NCI-H446 (cell line): Measurements from ENCODE around the gene SPATS2L.
"Not testable (repeated sequence)": the region's sequence is repeated elsewhere in the genome, so short reads cannot be mapped to it uniquely, and the experiment has no call there.

ENCODE experiments used
- DNase-seq, 2 experiments: peaks; one replicate each; lab custom pipeline; 2025; lab: John Stamatoyannopoulos, UW

SPATS2L gene

DNA sequence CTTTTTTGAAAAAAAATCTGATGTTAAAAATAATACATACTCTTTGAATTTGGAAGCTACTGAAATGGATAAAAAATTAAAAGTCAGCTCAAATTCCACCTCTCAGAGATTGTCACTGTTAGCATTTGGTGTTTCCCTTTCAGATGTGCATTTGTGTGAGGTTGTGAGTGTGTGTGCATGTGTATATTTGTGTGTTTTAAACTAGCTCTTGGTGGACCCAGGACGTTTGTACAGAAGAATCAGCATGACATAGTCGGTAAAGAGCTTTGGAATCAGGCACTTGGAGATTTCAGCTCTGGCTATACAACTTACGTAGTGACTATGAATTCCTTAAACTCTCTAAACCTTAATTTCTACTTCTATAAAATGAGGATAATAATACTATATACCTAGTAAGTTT lies 14.5 kb downstream of the SPATS2L start:
- DNase-seq = no peak

- DNase-seq = no peak
These were observed 15.5 kb downstream of the SPATS2L start for GRCh38 chr2:200321780-200322534.

DNA sequence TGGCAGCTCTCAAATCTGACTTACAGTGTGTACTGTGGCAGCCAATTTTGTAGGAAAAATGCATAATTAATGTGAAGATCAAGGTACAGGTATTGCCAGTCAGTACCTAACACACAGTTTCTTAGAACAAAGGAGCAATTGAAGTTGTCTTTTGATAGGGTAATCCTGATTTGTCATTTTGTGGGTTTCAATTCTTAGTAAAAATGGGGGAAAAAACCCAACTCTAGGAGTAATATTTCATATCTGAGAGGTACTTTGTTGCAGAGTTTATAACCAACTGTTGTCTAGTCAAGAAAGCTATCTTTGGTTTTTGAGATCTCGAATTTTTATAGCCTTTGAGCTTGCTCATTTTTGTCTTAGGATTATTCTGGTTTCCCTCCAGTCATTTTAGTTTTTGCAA lies 16.1 kb downstream of the SPATS2L start:
- DNase-seq = no peak

DNA sequence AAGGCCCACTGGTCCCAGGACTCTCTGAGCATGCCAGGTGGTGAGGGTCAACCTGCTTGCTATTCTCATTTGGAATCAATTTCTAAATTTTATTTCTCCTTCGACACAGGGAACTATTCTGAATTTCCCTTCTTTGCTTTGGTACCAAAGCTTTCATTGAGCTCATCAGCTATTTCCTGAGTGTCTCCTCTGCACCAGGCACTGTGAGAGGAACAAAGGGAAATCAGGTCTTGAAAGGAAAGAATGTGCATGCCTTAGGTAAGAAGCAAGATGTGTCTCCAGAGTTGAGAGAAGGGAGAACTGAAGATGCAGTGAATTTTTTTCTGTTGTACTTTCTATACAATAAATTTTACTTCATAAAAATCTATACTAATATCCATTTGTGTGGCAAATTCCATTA lies 17.9 kb downstream of the SPATS2L start:
- no peak for DNase-seq

DNA sequence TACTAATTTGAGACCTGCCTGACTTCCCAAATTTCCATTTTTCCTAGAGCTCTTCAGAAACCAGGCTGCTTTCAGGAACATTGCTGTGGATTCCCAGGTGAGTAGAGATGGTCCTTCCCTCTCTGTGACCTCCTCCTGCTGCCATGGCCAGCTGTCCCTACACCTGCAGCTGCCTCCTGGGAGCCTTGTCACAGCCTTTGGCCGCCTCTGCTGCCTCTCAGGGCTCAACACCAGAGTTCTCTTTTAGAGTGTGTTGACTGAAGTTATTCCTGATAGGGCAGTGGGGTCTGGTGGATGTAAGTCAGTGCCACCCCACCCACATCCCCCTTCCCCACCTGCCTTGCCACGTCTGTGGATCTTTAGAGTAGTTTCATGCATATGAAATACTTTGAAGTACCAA lies 22.9 kb downstream of the SPATS2L start:
- no peak for DNase-seq

DNA sequence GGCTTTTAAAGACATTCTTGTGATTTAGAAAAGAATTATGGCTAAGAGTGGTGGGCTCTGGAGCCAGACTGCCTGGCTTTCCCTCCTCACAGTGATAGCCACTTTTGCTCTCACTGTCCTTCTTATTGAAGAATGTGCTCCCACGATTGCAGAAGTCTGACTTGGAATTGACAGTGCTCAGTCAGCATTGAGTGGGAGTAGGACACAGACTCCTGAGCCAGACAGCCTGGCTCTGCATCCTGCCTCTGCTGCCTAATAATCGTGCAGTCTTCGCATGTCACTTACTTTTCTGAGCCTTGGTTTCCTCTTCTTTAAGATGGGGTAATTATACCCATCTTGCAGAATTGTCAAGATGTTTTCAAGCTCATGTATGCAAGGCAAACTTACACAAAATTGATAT lies 23.3 kb downstream of the SPATS2L start:
- no peak for DNase-seq

DNA sequence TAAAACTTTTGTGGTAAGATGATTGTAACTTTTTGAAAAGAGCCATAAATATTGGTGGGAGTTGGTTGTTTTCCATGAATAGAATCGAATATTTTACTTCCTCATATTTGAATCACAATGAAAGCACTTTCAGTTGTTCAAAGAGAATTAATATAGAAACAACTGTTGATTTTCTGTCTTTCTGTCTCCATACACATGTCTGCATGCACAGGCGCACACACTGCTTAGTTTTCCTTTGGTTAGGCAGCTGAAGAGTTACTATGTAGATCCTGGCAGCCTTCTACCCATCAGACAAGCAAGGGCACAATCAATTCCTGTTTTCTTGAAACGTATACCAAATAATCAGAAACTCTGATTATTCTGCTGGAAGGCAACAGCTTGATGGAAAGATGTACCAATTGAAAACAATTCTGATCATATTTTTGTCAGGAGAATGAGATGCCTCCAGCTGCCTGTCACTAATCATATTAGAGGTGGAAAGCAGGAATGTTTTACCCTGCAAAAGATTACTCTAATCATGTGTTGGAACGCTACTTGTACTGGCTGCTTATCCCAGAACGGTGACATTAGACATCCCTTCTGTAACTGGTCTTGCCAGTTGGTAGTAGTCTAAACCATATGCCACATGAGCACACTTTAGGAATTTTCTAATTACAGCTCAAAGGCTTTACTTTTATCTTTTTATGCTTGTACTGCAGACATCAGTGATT lies 24.0 kb downstream of the SPATS2L start:
- DNase-seq = no peak

GRCh38 chr2:200331061-200331400 lies 24.5 kb downstream of the SPATS2L start:
- no peak for DNase-seq

DNA sequence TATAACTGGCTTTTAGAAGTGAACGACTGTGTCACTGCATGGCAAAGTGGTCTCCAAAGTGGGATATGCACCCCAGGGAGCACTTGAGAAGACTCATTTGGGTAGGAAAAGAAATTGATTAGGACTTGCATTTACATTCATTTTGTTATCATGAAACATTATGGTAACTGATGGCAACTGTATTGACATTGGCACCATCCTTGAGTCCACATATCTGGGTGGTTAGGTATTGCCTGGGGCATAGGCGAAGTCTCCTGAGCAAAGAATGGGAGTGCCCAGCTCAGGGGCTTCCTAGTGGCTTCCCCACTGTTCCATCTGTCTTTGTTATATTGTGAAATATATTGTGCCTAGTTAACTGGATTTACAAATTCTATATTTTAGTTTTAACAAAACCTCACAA lies 29.2 kb downstream of the SPATS2L start:
- no peak for DNase-seq

GRCh38 chr2:200336980-200337615 lies 30.6 kb downstream of the SPATS2L start:
- no peak for DNase-seq

GRCh38 chr2:200337621-200338020 lies 31.1 kb downstream of the SPATS2L start:
- no peak for DNase-seq

- DNase-seq = no peak
These were observed 32.2 kb downstream of the SPATS2L start for GRCh38 chr2:200338692-200339091.

- no peak for DNase-seq
These were observed 34.2 kb downstream of the SPATS2L start for GRCh38 chr2:200340508-200341224.

DNA sequence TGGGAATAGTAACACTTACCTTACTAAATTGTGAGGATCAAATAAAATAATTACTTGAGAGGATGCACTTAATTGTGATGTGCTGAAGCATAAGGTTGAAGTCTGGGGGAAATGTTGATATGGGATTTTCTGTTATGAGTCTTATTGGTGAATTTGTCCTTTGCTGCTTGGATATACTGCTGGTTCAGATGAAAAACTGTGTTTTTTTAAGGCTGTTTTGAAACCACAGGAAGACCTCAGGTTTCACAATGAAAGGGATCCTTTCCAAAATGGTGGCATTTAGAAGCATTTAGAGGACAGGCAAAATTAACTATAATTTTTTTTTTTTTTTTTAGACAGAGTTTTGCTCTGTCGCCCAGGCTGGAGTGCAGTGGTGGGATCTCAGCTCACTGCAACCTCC lies 34.9 kb downstream of the SPATS2L start:
- no peak for DNase-seq

- no peak for DNase-seq
These were observed 35.7 kb downstream of the SPATS2L start for GRCh38 chr2:200342235-200342634.

- DNase-seq = no peak
These were observed 36.2 kb downstream of the SPATS2L start for GRCh38 chr2:200342654-200343053.

- DNase-seq = not testable (repeated sequence)
These were observed 37.7 kb downstream of the SPATS2L start for GRCh38 chr2:200344202-200344601.

- no peak for DNase-seq
These were observed 39.5 kb downstream of the SPATS2L start for GRCh38 chr2:200345975-200346374.

DNA sequence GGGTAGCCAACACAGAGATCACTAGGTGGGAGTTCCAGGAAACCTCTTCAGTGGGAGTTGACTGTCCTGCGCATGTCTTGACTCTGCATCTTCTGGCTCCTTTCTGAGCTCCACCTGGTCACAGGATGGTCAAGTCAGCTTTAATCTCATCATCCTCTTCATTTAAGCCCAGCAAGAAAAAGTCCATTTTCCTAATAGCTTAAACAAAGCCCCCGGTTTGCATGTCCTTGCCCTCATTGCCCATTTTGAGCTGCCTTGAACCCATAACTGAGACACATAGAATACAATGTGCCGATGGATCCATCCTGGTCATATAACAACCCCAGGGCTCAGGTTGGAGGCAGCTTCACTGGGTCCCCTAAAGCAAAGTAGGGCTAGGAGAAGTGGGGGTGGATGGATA lies 40.8 kb downstream of the SPATS2L start:
- DNase-seq = no peak

- no peak for DNase-seq
These were observed 42.5 kb downstream of the SPATS2L start for GRCh38 chr2:200348897-200349563.

DNA sequence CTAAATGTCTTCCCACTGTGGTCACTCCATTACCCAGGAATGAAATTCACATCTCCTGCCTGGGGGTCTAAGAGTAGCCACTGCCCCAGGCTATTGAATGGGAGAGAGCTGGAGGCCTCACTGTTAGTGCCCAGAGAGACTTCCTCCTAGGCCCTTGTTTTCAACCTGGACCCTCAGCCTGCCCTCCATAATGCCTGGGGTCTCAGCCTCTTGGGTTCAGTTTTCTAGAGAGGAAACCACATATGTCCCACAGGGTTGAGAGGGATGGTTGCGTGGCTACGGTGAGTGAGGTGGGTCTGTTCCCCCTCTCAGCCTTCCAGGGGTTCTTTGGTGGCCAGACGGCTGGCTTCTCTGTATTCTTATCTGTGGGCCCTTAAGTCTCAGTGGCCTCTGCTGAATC lies 43.4 kb downstream of the SPATS2L start:
- no peak for DNase-seq

GRCh38 chr2:200350850-200351285 lies 44.4 kb downstream of the SPATS2L start:
- no peak for DNase-seq
